HFF-Myc (cell line): ENCODE measurements around the gene TRABD2B.

ENCODE experiments used
- DNase-seq: peaks from one replicate; pipeline ENCODE4 v3.0.0-alpha.2; 2011; ENCODE audit warnings: low read depth; ENCODE audit errors: extremely low read depth
- H3K4me3 ChIP-seq: replicated peaks from 2 replicates; pipeline ENCODE4 v1.5.1; 2011; ENCODE audit warnings: low read depth, mild to moderate bottlenecking, control low read depth, low read length
- TF ChIP-seq, protein P1 (sequence below): IDR thresholded peaks from 2 replicates; pipeline ENCODE4 v1.5.1; 2012; ENCODE audit warnings: mild to moderate bottlenecking, low read depth, low read length, control low read depth; ENCODE audit errors: missing control alignments

TRABD2B gene

DNA sequence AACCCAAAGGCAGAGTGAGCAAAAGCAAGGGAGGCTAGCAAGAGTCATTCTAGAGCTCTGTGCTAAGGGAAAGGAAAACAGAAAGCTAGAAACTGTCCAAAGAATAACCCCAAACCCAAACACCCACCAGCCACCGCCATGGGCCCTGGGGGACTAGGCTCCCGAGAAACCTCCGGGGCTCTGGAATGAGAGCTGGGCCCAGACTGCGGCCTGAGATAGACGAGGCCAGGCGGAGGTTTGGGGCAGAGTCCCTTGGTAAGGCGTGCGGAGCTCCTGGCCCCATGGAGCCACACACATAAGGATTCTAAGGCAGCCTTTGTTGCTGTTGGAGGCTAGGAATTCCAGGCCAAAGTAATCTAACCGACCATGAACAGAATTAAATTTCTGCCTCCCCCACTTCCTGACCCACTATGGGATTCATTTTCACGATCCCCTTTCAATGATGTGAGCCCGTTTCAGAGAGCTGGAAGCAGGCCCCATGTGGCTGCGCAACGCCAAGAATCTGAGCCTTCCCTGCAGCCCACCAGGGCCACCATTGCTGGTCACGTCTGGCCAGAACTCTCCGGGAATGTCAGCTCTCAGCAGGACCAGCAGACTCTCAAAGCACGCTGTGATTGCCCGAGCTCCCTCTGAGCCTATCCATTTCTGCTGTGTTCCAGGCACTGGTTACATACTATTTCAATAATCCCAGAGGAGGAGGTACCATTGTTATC, 145.0 kb downstream of the TRABD2B start:
- DNase-seq, result no peak
- no peak overlapping the region for H3K4me3 ChIP-seq
- TF ChIP-seq, protein P1, sequence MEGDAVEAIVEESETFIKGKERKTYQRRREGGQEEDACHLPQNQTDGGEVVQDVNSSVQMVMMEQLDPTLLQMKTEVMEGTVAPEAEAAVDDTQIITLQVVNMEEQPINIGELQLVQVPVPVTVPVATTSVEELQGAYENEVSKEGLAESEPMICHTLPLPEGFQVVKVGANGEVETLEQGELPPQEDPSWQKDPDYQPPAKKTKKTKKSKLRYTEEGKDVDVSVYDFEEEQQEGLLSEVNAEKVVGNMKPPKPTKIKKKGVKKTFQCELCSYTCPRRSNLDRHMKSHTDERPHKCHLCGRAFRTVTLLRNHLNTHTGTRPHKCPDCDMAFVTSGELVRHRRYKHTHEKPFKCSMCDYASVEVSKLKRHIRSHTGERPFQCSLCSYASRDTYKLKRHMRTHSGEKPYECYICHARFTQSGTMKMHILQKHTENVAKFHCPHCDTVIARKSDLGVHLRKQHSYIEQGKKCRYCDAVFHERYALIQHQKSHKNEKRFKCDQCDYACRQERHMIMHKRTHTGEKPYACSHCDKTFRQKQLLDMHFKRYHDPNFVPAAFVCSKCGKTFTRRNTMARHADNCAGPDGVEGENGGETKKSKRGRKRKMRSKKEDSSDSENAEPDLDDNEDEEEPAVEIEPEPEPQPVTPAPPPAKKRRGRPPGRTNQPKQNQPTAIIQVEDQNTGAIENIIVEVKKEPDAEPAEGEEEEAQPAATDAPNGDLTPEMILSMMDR, result no peak

DNA sequence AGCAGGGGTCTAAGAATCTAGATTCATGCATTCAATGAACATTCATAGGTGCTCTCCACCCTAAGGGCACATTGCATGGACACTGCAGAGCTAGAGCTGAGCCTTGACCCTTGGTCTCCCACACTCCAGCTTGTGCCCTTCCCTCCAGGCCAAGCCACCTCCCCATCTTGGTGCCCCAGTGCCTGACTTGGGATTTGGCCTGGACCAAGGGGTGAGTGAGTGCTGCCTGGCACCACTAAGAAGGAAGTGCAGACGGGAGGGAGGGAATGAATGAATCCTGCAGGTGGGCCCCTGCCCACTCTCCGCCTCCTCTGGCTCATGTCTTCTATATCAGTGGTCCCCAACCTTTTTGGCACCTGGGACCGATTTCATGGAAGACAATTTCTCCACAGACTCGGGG, 146.7 kb downstream of the TRABD2B start:
- DNase-seq, result no peak
- H3K4me3 ChIP-seq, result no peak overlapping the region
- TF ChIP-seq, protein P1, result no peak

DNA sequence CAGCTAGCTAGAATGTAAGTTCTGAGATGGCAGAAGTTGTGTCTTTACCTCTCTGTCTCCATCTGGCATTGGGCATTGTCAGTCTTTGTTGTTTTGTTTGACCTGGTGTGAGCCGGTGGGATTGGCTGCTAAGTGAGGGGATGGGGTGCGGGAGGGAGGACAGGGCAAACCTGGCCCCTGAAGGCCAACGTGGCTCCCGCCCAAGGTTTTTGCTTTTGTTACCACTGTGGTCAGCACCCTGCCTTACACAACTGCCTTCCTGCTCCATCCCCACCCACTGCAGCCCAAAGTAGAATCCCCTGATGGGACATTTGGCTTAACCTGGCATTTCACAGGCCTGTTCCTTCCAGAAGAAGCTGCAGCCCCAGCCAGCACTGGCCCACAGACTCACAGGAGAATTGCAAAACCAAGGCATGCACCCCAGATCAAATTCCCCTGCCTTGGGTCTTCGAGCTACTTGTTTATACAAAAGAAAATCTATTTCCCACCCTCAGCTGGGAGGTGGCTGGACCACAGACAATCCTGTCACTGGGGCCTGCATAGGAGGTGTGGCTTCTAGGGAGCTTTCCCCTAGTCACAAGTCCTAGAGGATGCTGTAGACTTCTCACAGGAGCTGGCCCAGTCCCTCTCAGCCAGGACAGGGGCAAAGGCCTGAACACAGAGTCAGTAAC, 147.5 kb downstream of the TRABD2B start:
- TF ChIP-seq, protein P1, result no peak
- H3K4me3 ChIP-seq, result no peak overlapping the region
- no peak for DNase-seq

DNA sequence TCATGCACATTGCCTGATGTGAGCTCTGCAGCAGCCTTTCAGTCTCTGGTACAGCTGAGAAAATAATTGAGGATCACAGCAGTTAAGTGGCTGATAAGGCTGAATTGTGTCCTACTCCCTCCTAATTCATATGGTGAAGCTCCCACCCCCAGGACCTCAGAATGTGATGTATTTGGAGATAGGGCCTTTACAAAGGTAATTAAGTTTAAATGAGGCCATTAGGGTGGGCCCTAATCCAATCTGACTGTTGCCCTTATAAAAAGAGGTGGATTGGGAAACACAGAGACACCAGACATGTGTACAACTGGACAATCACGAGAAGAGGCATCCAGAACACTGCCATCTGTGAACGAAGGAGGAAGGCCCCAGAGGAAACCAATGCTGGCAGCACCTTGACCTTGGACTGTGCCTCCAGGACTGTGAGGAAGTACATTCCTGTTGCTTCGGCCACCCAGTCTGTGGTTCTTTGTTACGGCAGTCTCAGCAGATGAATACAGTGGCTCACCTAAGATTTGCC, 148.1 kb downstream of the TRABD2B start:
- no peak for DNase-seq
- TF ChIP-seq, protein P1, result no peak
- no peak overlapping the region for H3K4me3 ChIP-seq

DNA sequence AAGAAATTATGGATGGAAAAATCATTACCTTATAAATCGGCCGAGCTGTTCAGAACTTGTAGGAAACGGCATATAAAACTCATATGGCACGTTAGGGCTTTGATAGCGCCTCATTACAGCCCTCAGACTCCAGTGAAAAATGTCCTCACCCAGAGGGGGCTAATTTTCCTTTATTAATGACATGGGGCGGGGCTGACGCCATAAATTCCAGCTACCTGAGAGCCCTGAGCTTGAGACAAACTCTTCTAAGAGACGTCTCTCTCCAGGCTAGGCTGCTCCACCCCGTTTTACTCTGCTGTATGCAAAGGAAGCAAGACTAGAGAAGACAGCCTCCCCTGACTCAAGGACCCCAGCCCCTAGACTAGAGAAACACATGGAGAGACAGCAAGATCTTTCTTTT, 149.4 kb downstream of the TRABD2B start:
- TF ChIP-seq, protein P1, result no peak
- no peak for DNase-seq
- no peak overlapping the region for H3K4me3 ChIP-seq

DNA sequence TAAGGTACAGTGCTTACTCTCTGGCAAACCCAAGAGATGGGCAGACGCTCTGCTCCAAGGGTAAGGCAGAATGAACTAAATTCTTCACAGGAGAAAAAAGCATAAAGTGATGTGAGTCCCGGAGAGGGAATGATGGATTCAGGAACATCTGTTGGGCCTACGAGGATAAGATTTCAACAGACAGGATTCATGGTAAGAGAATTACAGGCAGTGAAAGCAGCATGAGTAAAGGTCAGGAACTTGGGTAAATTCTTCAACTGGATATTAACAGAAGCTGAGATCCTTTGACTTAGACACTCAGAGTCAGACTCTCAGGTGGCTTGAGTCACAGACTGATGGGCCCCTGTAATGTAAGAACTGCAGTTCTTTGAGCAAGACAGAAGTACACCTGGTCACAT, 152.6 kb downstream of the TRABD2B start:
- DNase-seq, result no peak
- H3K4me3 ChIP-seq, result no peak overlapping the region
- TF ChIP-seq, protein P1, result no peak
